IMR-90 (cell line): ENCODE data around the gene NUDT12. TPM values are rescaled to one million over a fixed set of nuclear protein-coding genes. Genes with fewer than 3 reads are reported as not detected.

Source experiments
- ATAC-seq: fragments of 200-7000 bp; cut with Tn5 transposase; 2 replicates; pipeline ENCODE4 v1.9.1; 2020; ENCODE audit warnings: low read depth, mild to moderate bottlenecking, moderate library complexity
- BruUV-seq: library from RNA; stranded (reverse); fragments of 400-500 nt; replicated peaks from 2 replicates; lab custom pipeline; 2021; lab: Mats Ljungman, UMichigan
- CTCF ChIA-PET: fragments of 300-600 bp; formaldehyde crosslinking; extraction: SDS; loops from one replicate; lab custom pipeline; 2021; ENCODE audit warnings: antibody characterized with exemption; lab: Yijun Ruan, JAX
- POLR2A ChIA-PET: fragments of 300-600 bp; sonication (Branson Sonifier 250); formaldehyde crosslinking; loops from one replicate; lab custom pipeline; 2022; ENCODE audit warnings: antibody characterized with exemption; ENCODE audit not compliant: unreplicated experiment; lab: Charles Lee
- DNase-seq: peaks from one replicate; pipeline ENCODE4 v3.0.0; 2013
- H2AFZ ChIP-seq: replicated peaks from 2 replicates; pipeline ENCODE3; 2013; ENCODE audit warnings: low read length, mild to moderate bottlenecking; ENCODE audit not compliant: poor library complexity
- H2AK5ac ChIP-seq: 2 replicates; pipeline ENCODE4 v1.6.1; 2013; ENCODE audit warnings: low read depth, low read length, inconsistent platforms
- H2AK9ac ChIP-seq: replicated peaks from 2 replicates; pipeline ENCODE3; 2013; ENCODE audit warnings: mild to moderate bottlenecking, low read depth, low read length, moderate library complexity; ENCODE audit not compliant: poor library complexity
- H2BK120ac ChIP-seq: 2 replicates; pipeline ENCODE4 v1.6.1; 2013; ENCODE audit warnings: low read depth, low read length, inconsistent platforms
- H2BK15ac ChIP-seq: 3 replicates; pipeline ENCODE4 v1.6.1; 2013; ENCODE audit warnings: low read depth, low read length, inconsistent platforms
- H2BK20ac ChIP-seq: 2 replicates; pipeline ENCODE4 v1.6.1; 2013; ENCODE audit warnings: low read depth, mild to moderate bottlenecking, inconsistent platforms, low read length, moderate library complexity
- H2BK5ac ChIP-seq: 2 replicates; pipeline ENCODE4 v1.6.1; 2013; ENCODE audit warnings: mild to moderate bottlenecking, low read depth, low read length, inconsistent platforms; ENCODE audit not compliant: poor library complexity, severe bottlenecking
- H3K14ac ChIP-seq: replicated peaks from 2 replicates; pipeline ENCODE4 v1.6.1; 2013; ENCODE audit warnings: low read depth, low read length, inconsistent platforms
- H3K18ac ChIP-seq: 2 replicates; pipeline ENCODE4 v1.6.1; 2013; ENCODE audit warnings: low read depth, low read length, control low read depth
- H3K23ac ChIP-seq: 2 replicates; pipeline ENCODE4 v1.6.1; 2013; ENCODE audit warnings: low read depth, low read length, inconsistent platforms
- H3K27ac ChIP-seq: 2 replicates; pipeline ENCODE4 v1.5.1; 2013; ENCODE audit warnings: mild to moderate bottlenecking, control low read depth, low read length; ENCODE audit not compliant: insufficient read depth
- H3K27me3 ChIP-seq: 2 replicates; pipeline ENCODE4 v1.6.1; 2013; ENCODE audit warnings: low read length; ENCODE audit not compliant: control insufficient read depth, insufficient read depth
- H3K36me3 ChIP-seq: 2 replicates; pipeline ENCODE4 v1.6.1; 2013; ENCODE audit warnings: low read length, mixed read lengths; ENCODE audit not compliant: control insufficient read depth, insufficient read depth
- H3K4ac ChIP-seq: 2 replicates; pipeline ENCODE4 v1.6.1; 2013; ENCODE audit warnings: low read depth, low read length, inconsistent platforms
- H3K4me1 ChIP-seq: 2 replicates; pipeline ENCODE4 v1.6.1; 2013; ENCODE audit warnings: low read length, mixed read lengths; ENCODE audit not compliant: control insufficient read depth, insufficient read depth
- H3K4me2 ChIP-seq: 2 replicates; pipeline ENCODE4 v1.6.1; 2013; ENCODE audit warnings: low read depth, mild to moderate bottlenecking, control low read depth, low read length, moderate library complexity
- H3K4me3 ChIP-seq: 2 replicates; pipeline ENCODE4 v1.5.1; 2013; ENCODE audit warnings: low read depth, mild to moderate bottlenecking, control low read depth, low read length, moderate library complexity; ENCODE audit not compliant: insufficient read depth
- H3K56ac ChIP-seq: 2 replicates; pipeline ENCODE4 v1.6.1; 2013; ENCODE audit warnings: low read length, inconsistent platforms; ENCODE audit not compliant: insufficient read depth; ENCODE audit errors: extremely low read depth
- H3K79me1 ChIP-seq, 2 experiments: 2 replicates each; pipeline ENCODE4 v1.6.1; 2013; ENCODE audit warnings: low read length in 2 of 2, inconsistent platforms in 1 of 2, low read depth in 1 of 2
- H3K9ac ChIP-seq: 2 replicates; pipeline ENCODE4 v1.6.1; 2013; ENCODE audit warnings: low read depth, low read length, control low read depth
- H3K9me1 ChIP-seq: 2 replicates; pipeline ENCODE4 v1.6.1; 2013; ENCODE audit warnings: low read length, inconsistent platforms; ENCODE audit not compliant: insufficient read depth
- H3K9me3 ChIP-seq: 2 replicates; pipeline ENCODE4 v1.6.1; 2013; ENCODE audit warnings: low read length; ENCODE audit not compliant: control insufficient read depth, insufficient read depth
- H4K20me1 ChIP-seq: 2 replicates; pipeline ENCODE4 v1.6.1; 2013; ENCODE audit warnings: low read length, inconsistent platforms; ENCODE audit not compliant: insufficient read depth
- H4K5ac ChIP-seq: 2 replicates; pipeline ENCODE4 v1.6.1; 2013; ENCODE audit warnings: mild to moderate bottlenecking, low read depth, low read length, control low read depth
- H4K8ac ChIP-seq, 2 experiments: 2 replicates each; pipeline ENCODE4 v1.6.1; 2013; ENCODE audit warnings: low read depth in 2 of 2, low read length in 2 of 2, control low read depth in 1 of 2, inconsistent platforms in 1 of 2
- H4K91ac ChIP-seq: 2 replicates; pipeline ENCODE4 v1.6.1; 2013; ENCODE audit warnings: low read depth, low read length, inconsistent platforms; ENCODE audit not compliant: insufficient read depth
- CEBPB ChIP-seq: IDR thresholded peaks from 2 replicates; pipeline ENCODE4 v1.6.1; 2012; ENCODE audit warnings: low read depth, low read length, improper control_type of control experiment
- CTCF ChIP-seq: conservative IDR thresholded peaks from 2 replicates; pipeline ENCODE4 v1.5.1; 2012; ENCODE audit warnings: mild to moderate bottlenecking, low read depth, low read length, improper control_type of control experiment
- ELK1 ChIP-seq: fragments of 150-350 bp; IDR thresholded peaks from 2 replicates; pipeline ENCODE4 v1.6.1; 2016; ENCODE audit warnings: low read depth, mild to moderate bottlenecking, low read length, moderate library complexity, borderline replicate concordance
- FOS ChIP-seq: fragments of 150-350 bp; IDR thresholded peaks from 2 replicates; pipeline ENCODE4 v1.6.1; 2016; ENCODE audit warnings: low read depth, low read length
- MAZ ChIP-seq: IDR thresholded peaks from 2 replicates; pipeline ENCODE4 v1.6.1; 2012; ENCODE audit warnings: low read depth, mild to moderate bottlenecking, low read length, improper control_type of control experiment, moderate library complexity, borderline replicate concordance
- MXI1 ChIP-seq: IDR thresholded peaks from 2 replicates; pipeline ENCODE4 v1.6.1; 2012; ENCODE audit warnings: low read depth, mild to moderate bottlenecking, low read length, moderate library complexity, borderline replicate concordance
- NFE2L2 ChIP-seq: fragments of 150-350 bp; IDR thresholded peaks from 2 replicates; pipeline ENCODE4 v1.6.1; 2016; ENCODE audit warnings: low read depth, mild to moderate bottlenecking, low read length
- RCOR1 ChIP-seq: IDR thresholded peaks from 2 replicates; pipeline ENCODE4 v1.6.1; 2012; ENCODE audit warnings: mild to moderate bottlenecking, low read length, improper control_type of control experiment; ENCODE audit not compliant: insufficient replicate concordance
- RFX5 ChIP-seq: IDR thresholded peaks from 2 replicates; pipeline ENCODE4 v1.8.0; 2012; ENCODE audit warnings: low read depth, mild to moderate bottlenecking, low read length, moderate library complexity
- dilution Hi-C: fragments of 300-500 bp; cut with HindIII; formaldehyde crosslinking; loops from one replicate; pipeline ENCODE4 v1.14.3; 2018; ENCODE audit warnings: low sequenced_read_pairs; ENCODE audit not compliant: unreplicated experiment
- in situ Hi-C: fragments of 300-500 bp; cut with MboI; formaldehyde crosslinking; loops from 3 replicates; pipeline ENCODE4 v1.14.3; 2019; ENCODE audit warnings: low sequenced_read_pairs, inconsistent platforms, mixed read lengths
- intact Hi-C: fragments of 100-400 bp; cut with micrococcal nuclease; formaldehyde crosslinking; loops from 2 replicates; pipeline ENCODE4 v1.10.0; 2022
- polyA plus RNA-seq, 3 experiments: library from polyadenylated mRNA; depleted of rRNA; stranded (reverse); fragments of >200 nt; gene quantifications; 2 replicates each; pipeline ENCODE4 v1.2.3, GENCODE V29; 2012; ENCODE audit warnings: low replicate concordance in 1 of 3
- total RNA-seq: library from RNA; depleted of rRNA; stranded (reverse); fragments of >200 nt; gene quantifications from 2 replicates; pipeline ENCODE4 v1.2.3, GENCODE V29; 2012

NUDT12 gene
- total and polyA plus RNA-seq, 2 of the 4 experiments (the other 2 are of a cell fraction): 3.7 to 5.9 TPM

DNA sequence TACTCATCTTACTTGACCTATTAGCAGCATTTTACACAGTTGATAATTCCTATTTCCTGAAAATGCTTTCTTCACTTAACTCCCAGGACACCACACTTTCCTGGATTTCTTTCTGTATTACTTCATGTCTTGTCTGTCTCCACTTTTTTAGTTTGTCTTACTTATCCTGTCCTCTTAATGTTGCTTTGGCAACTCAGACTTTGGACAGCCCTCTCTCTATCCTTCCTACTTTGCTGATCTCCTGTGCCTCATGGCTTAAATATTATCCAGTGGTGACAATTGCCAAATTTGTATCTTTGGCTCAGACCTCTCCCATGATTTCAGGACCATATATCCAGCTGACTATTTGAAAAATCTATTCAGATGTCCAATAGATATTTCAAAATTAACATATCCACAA, 39.8 kb upstream of the NUDT12 start:
- Histone ChIP-seq H3K27me3 (no peaks in the 10 kb centered on the region), H2BK20ac (no peak overlapping the region), H4K5ac (no peak overlapping the region), H2BK15ac (no peak overlapping the region), H2AK5ac (no peak overlapping the region), H3K4me1 (no peaks in the 10 kb centered on the region), H3K4me2 (no peak overlapping the region), H2BK120ac (no peak overlapping the region), H3K9ac (no peak overlapping the region), H2AFZ (no peak overlapping the region), H3K4me3 (no peak overlapping the region), H3K9me3 (no peaks in the 10 kb centered on the region), H3K56ac (no peak overlapping the region), H4K91ac (no peak overlapping the region), H3K4ac (no peak overlapping the region), H3K36me3 (no peaks in the 10 kb centered on the region), H3K14ac (no peak overlapping the region), H3K23ac (no peak overlapping the region), H3K9me1 (no peaks in the 10 kb centered on the region), H2BK5ac (no peak overlapping the region), H3K79me1 (no peaks in the 10 kb centered on the region), H2AK9ac (no peak overlapping the region), H4K20me1 (no peaks in the 10 kb centered on the region), H3K27ac (no peak overlapping the region), H4K8ac (no peak overlapping the region), H3K18ac (no peak overlapping the region)
- TF ChIP-seq ELK1 (no peak), MAZ (no peak), RCOR1 (no peak), CEBPB (no peak), CTCF (no peak), NFE2L2 (no peak), MXI1 (no peak), FOS (no peak), RFX5 (no peak)
- in situ Hi-C loops (no loop called here), dilution Hi-C loops (no loop called here), intact Hi-C loops (no loop called here)
- DNase-seq (no peak), ATAC-seq (no peak)
- POLR2A ChIA-PET: no interaction called here
- CTCF ChIA-PET: no interaction called here
- no TSS peak for BruUV-seq
